B cell (primary cell): Measurements from ENCODE around the gene MPZL1. TPM values are rescaled to one million over a fixed set of nuclear protein-coding genes. Genes with fewer than 3 reads are reported as not detected.

Experiments used
- ATAC-seq: fragments of 200-7000 bp; cut with Tn5 transposase; one replicate; pipeline ENCODE4 v1.10.0; 2021; ENCODE audit warnings: low read depth, mild to moderate bottlenecking, moderate number of reproducible peaks, moderate library complexity
- CTCF ChIA-PET: fragments of 350-600 bp; sonication (Branson Sonifier 250); formaldehyde crosslinking; loops from one replicate; lab custom pipeline; 2021; ENCODE audit warnings: antibody characterized with exemption, inconsistent platforms; lab: Charles Lee
- POLR2A ChIA-PET: fragments of 350-600 bp; sonication (Branson Sonifier 250); formaldehyde crosslinking; loops from one replicate; lab custom pipeline; 2021; ENCODE audit warnings: antibody characterized with exemption; lab: Charles Lee
- DNase-seq: peaks from one replicate; pipeline ENCODE4 v3.0.0; 2013
- H2AFZ ChIP-seq: 2 replicates; pipeline ENCODE4 v1.6.1; 2012; ENCODE audit warnings: mild to moderate bottlenecking, low read depth, low read length; ENCODE audit not compliant: insufficient read depth, poor library complexity, severe bottlenecking
- H3K27ac ChIP-seq, 2 donors: 1 replicate in 1 of 2; 2 replicates in 1 of 2; pipeline ENCODE4 v1.5.1; 2012 to 2013; ENCODE audit warnings: low read length in 2 of 2, mild to moderate bottlenecking in 2 of 2, moderate library complexity in 1 of 2
- H3K27me3 ChIP-seq, 4 experiments: fragments of 200-600 bp in 1 of 4; sonication (generic) in 1 of 4; replicated peaks in 1 of 4; 1 replicate in 2 of 4; 2 replicates in 2 of 4; pipeline versions ENCODE4 v1.6.1 to v1.7.0; 2013 to 2016; ENCODE audit warnings: low read length in 3 of 4, mild to moderate bottlenecking in 2 of 4, mixed read lengths in 1 of 4, moderate library complexity in 1 of 4; ENCODE audit not compliant: insufficient read depth in 4 of 4, control insufficient read depth in 3 of 4; ENCODE audit errors: control extremely low read depth in 1 of 4
- H3K36me3 ChIP-seq, 2 experiments: replicated peaks in 1 of 2; 1 replicate in 1 of 2; 2 replicates in 1 of 2; pipeline versions ENCODE4 v1.6.1 to v1.7.1; 2013; ENCODE audit warnings: low read length in 1 of 2; ENCODE audit not compliant: insufficient read depth in 2 of 2, control insufficient read depth in 1 of 2; ENCODE audit errors: control extremely low read depth in 1 of 2, extremely low read depth in 1 of 2
- H3K4me1 ChIP-seq, 2 donors: fragments of 200-600 bp in 1 of 2; sonication (generic) in 1 of 2; 1 replicate in 1 of 2; 2 replicates in 1 of 2; pipeline versions ENCODE4 v1.5.1 to v1.6.1; 2013 to 2017; ENCODE audit warnings: low read length in 2 of 2; ENCODE audit not compliant: control insufficient read depth in 2 of 2, insufficient read depth in 2 of 2
- H3K4me2 ChIP-seq: replicated peaks from 2 replicates; pipeline ENCODE3; 2012; ENCODE audit warnings: mild to moderate bottlenecking, low read depth, low read length; ENCODE audit not compliant: poor library complexity, severe bottlenecking
- H3K4me3 ChIP-seq, 5 experiments: fragments of 200-600 bp in 1 of 5; sonication (generic) in 1 of 5; 1 replicate in 3 of 5; 2 replicates in 2 of 5; pipeline versions ENCODE4 v1.5.1 to v1.7.0; 2011 to 2016; ENCODE audit warnings: low read length in 4 of 5, mild to moderate bottlenecking in 4 of 5, low read depth in 2 of 5, control low read depth in 1 of 5, moderate library complexity in 1 of 5; ENCODE audit not compliant: insufficient read depth in 1 of 5; ENCODE audit errors: control extremely low read depth in 1 of 5, extremely low read depth in 1 of 5
- H3K79me2 ChIP-seq: fragments of 200-600 bp; sonication (generic); one replicate; pipeline ENCODE4 v1.6.0; 2016; ENCODE audit warnings: low read length; ENCODE audit not compliant: control insufficient read depth, insufficient read depth
- H3K9ac ChIP-seq: fragments of 200-600 bp; sonication (generic); 2 replicates; pipeline ENCODE4 v1.6.1; 2017; ENCODE audit warnings: mild to moderate bottlenecking, low read length, moderate library complexity
- H3K9me3 ChIP-seq, 3 donors: one replicate each; pipeline versions ENCODE4 v1.6.1 to v1.7.1; 2013; ENCODE audit warnings: low read length in 2 of 3; ENCODE audit not compliant: control insufficient read depth in 2 of 3, insufficient read depth in 1 of 3; ENCODE audit errors: control extremely low read depth in 1 of 3
- H4K20me1 ChIP-seq: 2 replicates; pipeline ENCODE4 v1.6.0; 2012; ENCODE audit warnings: mild to moderate bottlenecking, low read length; ENCODE audit not compliant: insufficient read depth, control insufficient read depth, poor library complexity, severe bottlenecking
- H3K27ac Mint-ChIP-seq: one replicate; pipeline ENCODE4 v1.8.0; 2021; ENCODE audit warnings: mixed read lengths
- H3K27me3 Mint-ChIP-seq: one replicate; pipeline ENCODE4 v1.8.0; 2021; ENCODE audit warnings: mixed read lengths
- H3K4me1 Mint-ChIP-seq: one replicate; pipeline ENCODE4 v1.8.0; 2021; ENCODE audit warnings: mixed read lengths
- H3K4me3 Mint-ChIP-seq: one replicate; pipeline ENCODE4 v1.8.0; 2021; ENCODE audit warnings: mixed read lengths
- H3K9me3 Mint-ChIP-seq: one replicate; pipeline ENCODE4 v1.8.0; 2022; ENCODE audit warnings: mixed read lengths; ENCODE audit not compliant: insufficient read depth
- CTCF ChIP-seq: fragments of 200-600 bp; IDR thresholded peaks from one replicate; pipeline ENCODE4 v1.8.0; 2022; ENCODE audit warnings: antibody characterized with exemption, mild to moderate bottlenecking
- EZH2 ChIP-seq: IDR thresholded peaks from 2 replicates; pipeline ENCODE4 v1.6.1; 2012; ENCODE audit warnings: borderline replicate concordance, low read depth, mild to moderate bottlenecking, moderate library complexity, low read length; ENCODE audit not compliant: insufficient read depth, poor library complexity, severe bottlenecking
- WGBS: methylation state at CpG from one replicate; pipeline ENCODE4 v1.1.5; 2013; ENCODE audit warnings: missing lambda C conversion rate; ENCODE audit not compliant: insufficient coverage; 5-methylcytosine and 5-hydroxymethylcytosine counted together
- intact Hi-C: fragments of 100-400 bp; cut with micrococcal nuclease; formaldehyde crosslinking; loops from one replicate; pipeline ENCODE4 v1.10.0; 2022
- polyA plus RNA-seq: library from polyadenylated mRNA; depleted of rRNA; stranded (reverse); fragments of >200 nt; gene quantifications from 2 replicates; pipeline ENCODE4 v1.2.3, GENCODE V29; 2012
- total RNA-seq, 2 donors: library from RNA; stranded (reverse); fragments of 120-200 nt in 1 of 2; gene quantifications; 1 replicate in 1 of 2; 2 replicates in 1 of 2; pipeline versions ENCODE4 v1.2.3 to v1.2.4, GENCODE V29; 2013 to 2022

The MPZL1 gene
- total and polyA plus RNA-seq, 2 donors (not counting 1 experiment from before 2014, with no cell fraction given), result 15.4 to 27.7 TPM

DNA sequence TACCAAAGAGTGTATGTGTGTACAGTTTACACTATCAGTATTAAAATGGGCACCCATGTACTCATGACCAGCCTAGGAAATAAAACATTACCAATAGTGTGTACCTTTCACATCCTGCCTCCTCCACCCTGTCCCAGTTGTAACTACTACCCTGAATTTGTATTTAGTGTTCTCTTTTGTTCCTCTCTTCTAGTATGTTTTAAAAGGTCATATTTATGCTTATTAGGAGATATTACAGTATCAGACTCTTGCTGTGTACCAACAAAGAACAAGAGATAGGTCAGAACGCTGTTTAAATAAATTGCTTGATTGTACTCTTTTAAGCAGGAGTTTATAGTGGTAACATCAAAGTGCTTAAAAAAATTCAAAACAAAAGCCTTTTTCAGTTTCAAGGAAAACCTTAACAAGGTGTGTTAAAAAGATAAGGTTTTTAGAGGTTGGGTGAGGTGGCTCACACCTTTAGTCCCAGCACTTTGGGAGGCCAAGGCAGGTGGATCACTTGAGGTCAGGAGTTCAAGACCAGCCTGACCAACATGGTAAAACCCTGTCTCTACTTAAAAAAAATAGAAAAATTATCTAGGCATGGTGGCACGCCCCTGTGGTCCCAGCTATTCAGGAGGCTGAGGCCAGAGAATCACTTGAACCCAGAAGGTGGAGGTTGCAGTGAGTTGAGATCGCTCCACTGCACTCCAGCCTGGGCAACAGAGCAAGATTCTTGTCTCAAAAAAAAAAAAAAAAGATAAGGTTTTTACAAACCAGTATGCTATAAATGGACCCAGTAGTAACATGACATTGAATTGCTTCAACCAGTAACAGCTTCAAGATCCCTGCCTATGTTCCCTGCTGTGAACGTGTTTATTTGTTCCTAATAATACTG lies 35.9 kb downstream of the MPZL1 start:
- no CpG with 5 or more reads among the region's 4 CpGs for WGBS
- H3K27ac Mint-ChIP-seq, result no peak overlapping the region
- Histone ChIP-seq H2AFZ (no peak overlapping the region), H3K9me3 (no peaks in the 10 kb centered on the region), H3K9ac (no peak overlapping the region), H3K4me2 (no peak overlapping the region), H3K27me3 (no peaks in the 10 kb centered on the region), H4K20me1 (no peaks in the 10 kb centered on the region), H3K27ac (no peak overlapping the region), H3K4me3 (no peak overlapping the region), H3K4me1 (peaks cover 22 to 28% of the 10 kb centered on the region in 2 donors), H3K79me2 (peaks cover 69% of the 10 kb centered on the region), H3K36me3 (peaks cover 0 to 4% of the 10 kb centered on the region in 2 experiments)
- no peaks in the 10 kb centered on the region for H3K27me3 Mint-ChIP-seq
- TF ChIP-seq CTCF (no peak), EZH2 (no peak)
- intact Hi-C loops, result loop anchor here (2.0 kb wide), 1 partner anchor 15 kb away; no protein-coding TSS in a partner anchor
- H3K4me1 Mint-ChIP-seq, result peaks cover 53% of the 10 kb centered on the region
- no peaks in the 10 kb centered on the region for H3K9me3 Mint-ChIP-seq
- no peak overlapping the region for H3K4me3 Mint-ChIP-seq
- ChIA-PET CTCF (no interaction called here), POLR2A (no interaction called here)
- DNase-seq, result no peak
- no peak for ATAC-seq

GRCh38 chr1:167761400-167761799 lies 39.6 kb downstream of the MPZL1 start:
- no peaks in the 10 kb centered on the region for H3K9me3 Mint-ChIP-seq

More at GRCh38 chr1:167761400-167761799, 39.6 kb downstream of the MPZL1 start:
- peaks cover 12% of the 10 kb centered on the region in 2 donors for H3K4me1 ChIP-seq
- TF ChIP-seq EZH2 (no peak), CTCF (no peak)
- H2AFZ ChIP-seq, result no peak overlapping the region
- peaks cover 60% of the 10 kb centered on the region for H3K79me2 ChIP-seq
- H3K36me3 ChIP-seq, result peaks cover 1 to 4% of the 10 kb centered on the region in 2 experiments
- H3K27me3 ChIP-seq, result no peaks in the 10 kb centered on the region
- ChIA-PET POLR2A (no interaction called here), CTCF (interaction anchor here (1.4 kb wide), 2 partner anchors 8 to 12 kb away, joined by 3 to 6 read pairs; no protein-coding TSS in a partner anchor)
- Mint-ChIP-seq H3K27ac (no peak overlapping the region), H3K4me1 (peaks cover 31% of the 10 kb centered on the region), H3K27me3 (no peaks in the 10 kb centered on the region), H3K4me3 (no peak overlapping the region)
- H3K9ac ChIP-seq, result no peak overlapping the region
- intact Hi-C loops, result no loop called here
- no peak overlapping the region for H3K27ac ChIP-seq
- no peak overlapping the region for H3K4me3 ChIP-seq
- ATAC-seq, result no peak
- H4K20me1 ChIP-seq, result no peaks in the 10 kb centered on the region
- H3K4me2 ChIP-seq, result no peak overlapping the region
- no peaks in the 10 kb centered on the region for H3K9me3 ChIP-seq
- DNase-seq, result no peak
- 46% methylated on average over 2 of the region's 2 CpGs for WGBS
